ENCODE results near the gene CHST13. TPM values are rescaled to one million over a fixed set of nuclear protein-coding genes. Genes with fewer than 3 reads are reported as not detected.
A peak's percentile ranks its signal among the peaks of the same experiment; 100 is the strongest.

Gene CHST13
- total RNA-seq, 2 donors from 2014 or later = 1.6 to 6.7 TPM

DNA sequence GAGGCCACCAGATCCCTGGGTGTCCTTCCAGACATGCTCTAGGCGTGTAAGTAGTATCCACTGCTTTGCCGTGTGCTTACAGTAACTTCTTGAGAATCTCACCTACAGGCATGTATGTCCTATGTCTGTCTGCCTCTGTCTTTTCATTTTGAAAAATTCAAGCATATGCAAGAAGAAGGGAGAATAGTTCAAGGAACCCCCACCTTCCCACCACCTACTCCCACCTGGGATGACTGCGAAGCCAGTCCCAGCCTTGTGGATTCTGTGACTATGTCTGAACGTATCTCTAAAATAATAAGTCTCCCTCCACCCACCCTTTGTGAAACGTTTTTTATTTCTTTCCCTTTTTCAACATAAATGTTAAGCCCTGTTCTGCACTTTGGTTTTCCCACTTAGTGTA, 15.0 kb downstream of the CHST13 start:
- peak; percentile 24 for DNase-seq
- TF ChIP-seq, protein P1, sequence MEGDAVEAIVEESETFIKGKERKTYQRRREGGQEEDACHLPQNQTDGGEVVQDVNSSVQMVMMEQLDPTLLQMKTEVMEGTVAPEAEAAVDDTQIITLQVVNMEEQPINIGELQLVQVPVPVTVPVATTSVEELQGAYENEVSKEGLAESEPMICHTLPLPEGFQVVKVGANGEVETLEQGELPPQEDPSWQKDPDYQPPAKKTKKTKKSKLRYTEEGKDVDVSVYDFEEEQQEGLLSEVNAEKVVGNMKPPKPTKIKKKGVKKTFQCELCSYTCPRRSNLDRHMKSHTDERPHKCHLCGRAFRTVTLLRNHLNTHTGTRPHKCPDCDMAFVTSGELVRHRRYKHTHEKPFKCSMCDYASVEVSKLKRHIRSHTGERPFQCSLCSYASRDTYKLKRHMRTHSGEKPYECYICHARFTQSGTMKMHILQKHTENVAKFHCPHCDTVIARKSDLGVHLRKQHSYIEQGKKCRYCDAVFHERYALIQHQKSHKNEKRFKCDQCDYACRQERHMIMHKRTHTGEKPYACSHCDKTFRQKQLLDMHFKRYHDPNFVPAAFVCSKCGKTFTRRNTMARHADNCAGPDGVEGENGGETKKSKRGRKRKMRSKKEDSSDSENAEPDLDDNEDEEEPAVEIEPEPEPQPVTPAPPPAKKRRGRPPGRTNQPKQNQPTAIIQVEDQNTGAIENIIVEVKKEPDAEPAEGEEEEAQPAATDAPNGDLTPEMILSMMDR (conservative IDR thresholded peaks at IDR 0.05) = no peak
- no peaks in the 10 kb centered on the region for H3K9me3 ChIP-seq (ENCODE audit: control insufficient read depth, low read length)
- Mint-ChIP-seq H3K27ac (no peak overlapping the region), H3K4me1 (no peaks in the 10 kb centered on the region), H3K27me3 (ENCODE audit: insufficient read depth) (peaks cover 14% of the 10 kb centered on the region), H3K4me3 (no peak overlapping the region), H3K9me3 (peaks cover 1% of the 10 kb centered on the region), H3K36me3 (ENCODE audit: low read depth) (no peaks in the 10 kb centered on the region)
- no peak overlapping the region for H3K9ac ChIP-seq (ENCODE audit: extremely low read depth, low read length, poor library complexity, severe bottlenecking)
- H3K27ac ChIP-seq (ENCODE audit: low read depth, low read length) = no peak overlapping the region
- H3K27me3 ChIP-seq (ENCODE audit: control insufficient read depth, insufficient read depth, low read length, poor library complexity, severe bottlenecking) = peaks cover 5% of the 10 kb centered on the region
- 80 to 97% methylated on average over 3 to 5 of the region's 5 CpGs for WGBS, 2 experiments (ENCODE audit: insufficient coverage in 1 of 2, insufficient read length in 1 of 2)
- H3K36me3 ChIP-seq (ENCODE audit: control insufficient read depth, insufficient read depth, low read length) = no peaks in the 10 kb centered on the region
- no peak overlapping the region for H3K4me3 ChIP-seq (ENCODE audit: low read length)
- H3K4me1 ChIP-seq (ENCODE audit: control insufficient read depth, insufficient read depth, low read length) = no peaks in the 10 kb centered on the region

DNA sequence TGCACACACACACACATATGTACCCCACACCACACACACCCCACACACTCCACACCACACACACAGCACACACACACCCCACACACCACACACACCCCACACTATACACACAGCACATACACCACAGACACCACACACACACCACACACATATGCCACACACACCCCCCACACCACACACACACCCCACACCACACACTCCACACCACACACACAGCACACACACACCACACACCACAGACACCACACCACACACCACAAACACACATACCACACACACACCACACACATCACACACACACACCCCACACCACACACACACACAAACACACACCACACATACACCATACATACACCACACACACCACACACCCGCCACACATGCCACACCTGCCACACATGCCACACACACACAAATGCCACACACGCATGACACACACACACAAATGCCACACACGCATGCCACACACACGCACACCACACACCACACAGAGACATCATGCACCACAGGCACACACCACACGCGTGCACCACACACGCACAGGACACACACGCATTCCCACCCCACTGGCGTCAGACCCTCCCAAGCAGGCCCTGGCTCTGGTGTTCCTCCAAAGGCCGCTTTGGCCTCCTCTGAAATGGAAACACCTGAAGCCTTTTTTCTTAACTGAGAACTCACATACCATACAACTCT, 15.7 kb downstream of the CHST13 start:
- no peak overlapping the region for H3K27ac ChIP-seq (ENCODE audit: low read depth, low read length)
- H3K27ac Mint-ChIP-seq = no peak overlapping the region
- H3K36me3 Mint-ChIP-seq (ENCODE audit: low read depth) = no peaks in the 10 kb centered on the region
- H3K4me3 ChIP-seq (ENCODE audit: low read length) = no peak overlapping the region
- peaks cover 1% of the 10 kb centered on the region for H3K9me3 Mint-ChIP-seq
- H3K27me3 Mint-ChIP-seq (ENCODE audit: insufficient read depth) = peaks cover 14% of the 10 kb centered on the region
- H3K4me1 Mint-ChIP-seq = no peaks in the 10 kb centered on the region
- no peaks in the 10 kb centered on the region for H3K9me3 ChIP-seq (ENCODE audit: control insufficient read depth, low read length)
- H3K27me3 ChIP-seq (ENCODE audit: control insufficient read depth, insufficient read depth, low read length, poor library complexity, severe bottlenecking) = no peaks in the 10 kb centered on the region
- no peak overlapping the region for H3K4me3 Mint-ChIP-seq
- TF ChIP-seq, protein P1 (conservative IDR thresholded peaks at IDR 0.05) = no peak
- 92 to 100% methylated on average over 5 to 10 of the region's 10 CpGs for WGBS, 2 experiments (ENCODE audit: insufficient coverage in 1 of 2, insufficient read length in 1 of 2)
- H3K4me1 ChIP-seq (ENCODE audit: control insufficient read depth, insufficient read depth, low read length) = no peaks in the 10 kb centered on the region
- no peaks in the 10 kb centered on the region for H3K36me3 ChIP-seq (ENCODE audit: control insufficient read depth, insufficient read depth, low read length)
- no peak overlapping the region for H3K9ac ChIP-seq (ENCODE audit: extremely low read depth, low read length, poor library complexity, severe bottlenecking)
- peak; percentile 21 for DNase-seq

DNA sequence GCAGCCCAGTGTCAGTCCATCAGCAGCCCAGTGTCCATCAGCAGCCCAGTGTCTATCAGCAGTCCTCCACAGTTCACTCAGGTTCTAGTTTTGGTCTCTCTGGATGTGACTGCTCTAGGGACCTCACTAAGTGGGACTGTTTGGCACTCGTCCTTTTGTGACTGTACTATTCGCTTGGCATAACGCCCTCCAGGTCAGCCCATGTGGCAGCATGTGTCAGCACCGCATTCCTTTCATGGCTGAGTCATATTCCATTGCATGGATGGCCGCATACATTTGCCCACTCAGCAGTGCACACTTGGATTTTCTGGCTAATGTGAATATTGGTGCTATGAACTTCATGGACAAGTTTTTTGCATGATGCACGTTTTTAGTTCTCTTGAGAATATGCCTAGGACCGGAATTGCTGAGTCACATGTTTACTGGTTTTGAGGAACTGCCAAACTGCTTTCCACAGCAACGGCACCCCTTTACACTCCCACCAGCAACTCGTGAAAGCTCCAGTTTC, 16.4 kb downstream of the CHST13 start:
- Histone ChIP-seq H3K27ac (ENCODE audit: low read depth, low read length) (no peak overlapping the region), H3K27me3 (ENCODE audit: control insufficient read depth, insufficient read depth, low read length, poor library complexity, severe bottlenecking) (no peaks in the 10 kb centered on the region), H3K4me3 (ENCODE audit: low read length) (no peak overlapping the region), H3K4me1 (ENCODE audit: control insufficient read depth, insufficient read depth, low read length) (no peaks in the 10 kb centered on the region), H3K9me3 (ENCODE audit: control insufficient read depth, low read length) (no peaks in the 10 kb centered on the region), H3K9ac (ENCODE audit: extremely low read depth, low read length, poor library complexity, severe bottlenecking) (no peak overlapping the region), H3K36me3 (ENCODE audit: control insufficient read depth, insufficient read depth, low read length) (no peaks in the 10 kb centered on the region)
- TF ChIP-seq, protein P1 (conservative IDR thresholded peaks at IDR 0.05) = no peak
- no peaks in the 10 kb centered on the region for H3K4me1 Mint-ChIP-seq
- peaks cover 1% of the 10 kb centered on the region for H3K9me3 Mint-ChIP-seq
- H3K4me3 Mint-ChIP-seq = no peak overlapping the region
- no peaks in the 10 kb centered on the region for H3K36me3 Mint-ChIP-seq (ENCODE audit: low read depth)
- peak; percentile 36 for DNase-seq
- WGBS, 2 experiments (ENCODE audit: insufficient coverage in 1 of 2, insufficient read length in 1 of 2) = 80 to 83% methylated on average over 8 to 9 of the region's 9 CpGs
- no peak overlapping the region for H3K27ac Mint-ChIP-seq
- H3K27me3 Mint-ChIP-seq (ENCODE audit: insufficient read depth) = peaks cover 14% of the 10 kb centered on the region
